Tibial nerve (tissue), 4 donors: ENCODE measurements around the gene LIN7A.
A peak's percentile ranks its signal among the peaks of the same experiment; 100 is the strongest.

ENCODE experiments used
- EP300 ChIP-seq, 2 donors: sonication (generic); formaldehyde crosslinking; IDR thresholded peaks; one replicate each; pipeline ENCODE4 v1.6.1; 2017; ENCODE audit warnings: antibody characterized with exemption in 2 of 2, mild to moderate bottlenecking in 1 of 2
- POLR2A ChIP-seq, 2 donors: fragments of 450-650 bp; IDR thresholded peaks; one replicate each; pipeline ENCODE4 v1.6.1; 2017; ENCODE audit warnings: antibody characterized with exemption in 2 of 2, mild to moderate bottlenecking in 2 of 2, moderate library complexity in 2 of 2
- TF ChIP-seq, protein P1 (sequence below), 5 experiments: fragments of 200-600 bp in 3 of 5; fragments of 450-650 bp in 2 of 5; sonication (generic) in 3 of 5; IDR thresholded peaks; one replicate each; pipeline ENCODE4 v1.5.1; 2016 to 2019; ENCODE audit warnings: antibody characterized with exemption in 5 of 5, mild to moderate bottlenecking in 3 of 5, moderate library complexity in 2 of 5

DNA sequence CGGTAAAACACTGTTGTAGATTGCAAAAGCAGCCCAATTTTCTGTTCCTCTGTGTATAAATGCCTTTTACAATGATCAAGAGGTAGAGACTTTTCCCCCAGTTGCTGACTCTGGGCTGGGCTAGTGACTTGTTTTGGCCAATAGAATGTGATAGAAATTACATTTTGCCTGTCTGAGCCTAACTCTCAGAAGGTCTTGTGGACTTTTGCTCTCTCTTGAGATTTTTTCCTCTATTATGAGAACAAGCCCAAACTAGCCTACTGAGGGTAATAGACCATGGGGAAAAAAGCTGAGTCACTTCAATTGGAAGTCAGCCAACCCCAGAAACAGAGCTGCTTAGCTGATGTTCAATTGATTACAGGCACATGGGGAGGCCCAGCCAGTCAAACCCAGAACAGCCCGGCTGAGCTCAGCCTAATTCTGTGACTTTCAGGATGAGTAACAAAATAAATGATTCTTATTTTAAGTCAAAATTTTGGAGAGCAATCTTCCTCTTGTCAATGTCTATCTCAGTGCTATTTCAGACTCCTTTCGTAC is 159.7 kb downstream of the LIN7A start:
- TF ChIP-seq, protein P1, sequence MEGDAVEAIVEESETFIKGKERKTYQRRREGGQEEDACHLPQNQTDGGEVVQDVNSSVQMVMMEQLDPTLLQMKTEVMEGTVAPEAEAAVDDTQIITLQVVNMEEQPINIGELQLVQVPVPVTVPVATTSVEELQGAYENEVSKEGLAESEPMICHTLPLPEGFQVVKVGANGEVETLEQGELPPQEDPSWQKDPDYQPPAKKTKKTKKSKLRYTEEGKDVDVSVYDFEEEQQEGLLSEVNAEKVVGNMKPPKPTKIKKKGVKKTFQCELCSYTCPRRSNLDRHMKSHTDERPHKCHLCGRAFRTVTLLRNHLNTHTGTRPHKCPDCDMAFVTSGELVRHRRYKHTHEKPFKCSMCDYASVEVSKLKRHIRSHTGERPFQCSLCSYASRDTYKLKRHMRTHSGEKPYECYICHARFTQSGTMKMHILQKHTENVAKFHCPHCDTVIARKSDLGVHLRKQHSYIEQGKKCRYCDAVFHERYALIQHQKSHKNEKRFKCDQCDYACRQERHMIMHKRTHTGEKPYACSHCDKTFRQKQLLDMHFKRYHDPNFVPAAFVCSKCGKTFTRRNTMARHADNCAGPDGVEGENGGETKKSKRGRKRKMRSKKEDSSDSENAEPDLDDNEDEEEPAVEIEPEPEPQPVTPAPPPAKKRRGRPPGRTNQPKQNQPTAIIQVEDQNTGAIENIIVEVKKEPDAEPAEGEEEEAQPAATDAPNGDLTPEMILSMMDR (IDR thresholded peaks at IDR 0.05), result no peak
- peak in 1 of 2 donors; percentile 32 for TF ChIP-seq EP300 (IDR thresholded peaks at IDR 0.05)
- TF ChIP-seq POLR2A (IDR thresholded peaks at IDR 0.05), result no peak
